Common myeloid progenitor, CD34-positive (primary cell): Measurements from ENCODE around the gene EED.

Source experiments
- CTCF ChIA-PET: fragments of 350-600 bp; sonication (Branson Sonifier 250); formaldehyde crosslinking; loops from one replicate; lab custom pipeline; 2021; ENCODE audit warnings: antibody characterized with exemption; lab: Charles Lee
- POLR2A ChIA-PET: fragments of 350-600 bp; sonication (Branson Sonifier 250); formaldehyde crosslinking; loops from one replicate; lab custom pipeline; 2021; ENCODE audit warnings: antibody characterized with exemption; lab: Charles Lee
- DNase-seq, 3 donors: peaks; one replicate each; pipeline versions ENCODE4 v3.0.0 to v3.0.0-alpha.2; 2013
- H3K27ac ChIP-seq, 2 experiments: 1 replicate in 1 of 2; 2 replicates in 1 of 2; pipeline ENCODE4 v1.7.0; 2013; ENCODE audit warnings: inconsistent platforms in 2 of 2, low read length in 2 of 2, mild to moderate bottlenecking in 2 of 2, low read depth in 1 of 2, moderate library complexity in 1 of 2; ENCODE audit not compliant: severe bottlenecking in 2 of 2, insufficient read depth in 1 of 2, poor library complexity in 1 of 2
- H3K27me3 ChIP-seq, 5 experiments: replicated peaks in 2 of 5; 1 replicate in 3 of 5; 2 replicates in 2 of 5; pipeline versions ENCODE4 v1.6.1 to v1.7.0; 2013; ENCODE audit warnings: low read length in 4 of 5, mild to moderate bottlenecking in 2 of 5, moderate library complexity in 2 of 5, inconsistent platforms in 1 of 5; ENCODE audit not compliant: insufficient read depth in 5 of 5, control insufficient read depth in 4 of 5
- H3K36me3 ChIP-seq, 4 experiments: 1 replicate in 2 of 4; 2 replicates in 2 of 4; pipeline versions ENCODE4 v1.6.1 to v1.7.0; 2013; ENCODE audit warnings: low read length in 3 of 4, control low read depth in 1 of 4, mild to moderate bottlenecking in 1 of 4; ENCODE audit not compliant: control insufficient read depth in 4 of 4, insufficient read depth in 4 of 4
- H3K4me1 ChIP-seq, 4 experiments: 1 replicate in 3 of 4; 2 replicates in 1 of 4; pipeline versions ENCODE4 v1.6.1 to v1.7.1; 2013; ENCODE audit warnings: low read length in 3 of 4, mild to moderate bottlenecking in 3 of 4, control low read depth in 1 of 4, inconsistent platforms in 1 of 4, moderate library complexity in 1 of 4; ENCODE audit not compliant: control insufficient read depth in 4 of 4, insufficient read depth in 4 of 4; ENCODE audit errors: control extremely low read depth in 1 of 4
- H3K4me3 ChIP-seq, 7 experiments: 1 replicate in 4 of 7; 2 replicates in 3 of 7; pipeline versions ENCODE4 v1.5.1 to v1.7.0; 2013; ENCODE audit warnings: mild to moderate bottlenecking in 7 of 7, low read length in 6 of 7, moderate library complexity in 6 of 7, inconsistent platforms in 2 of 7, low read depth in 2 of 7, control low read depth in 1 of 7; ENCODE audit not compliant: insufficient read depth in 4 of 7, control insufficient read depth in 1 of 7; ENCODE audit errors: extremely low read depth in 1 of 7
- H3K9me3 ChIP-seq, 5 experiments: 1 replicate in 4 of 5; 2 replicates in 1 of 5; pipeline versions ENCODE4 v1.6.1 to v1.7.1; 2013; ENCODE audit warnings: low read length in 4 of 5, mild to moderate bottlenecking in 2 of 5, inconsistent platforms in 1 of 5, low read depth in 1 of 5, moderate library complexity in 1 of 5; ENCODE audit not compliant: control insufficient read depth in 4 of 5, insufficient read depth in 2 of 5; ENCODE audit errors: control extremely low read depth in 1 of 5
- WGBS: methylation state at CpG from one replicate; pipeline ENCODE4 v1.1.5; 2013; ENCODE audit not compliant: insufficient coverage; 5-methylcytosine and 5-hydroxymethylcytosine counted together

EED gene

GRCh38 chr11:86199354-86199753, 45.2 kb upstream of the EED start:
- no peak for DNase-seq
- H3K4me3 ChIP-seq = no peak overlapping the region
- H3K27me3 ChIP-seq = no peaks in the 10 kb centered on the region
- H3K36me3 ChIP-seq = no peaks in the 10 kb centered on the region
- ChIA-PET POLR2A (no interaction called here), CTCF (interaction anchor here (1.7 to 10.5 kb wide), 3 partner anchors 17 to 157 kb away, joined by 3 to 64 read pairs (median 15); no protein-coding TSS in a partner anchor)
- H3K9me3 ChIP-seq = no peaks in the 10 kb centered on the region
- peaks cover 15 to 47% (median 29%) of the 10 kb centered on the region in 4 experiments for H3K4me1 ChIP-seq
- WGBS = no CpG with 5 or more reads among the region's 1 CpG
- H3K27ac ChIP-seq = no peak overlapping the region

- peak overlapping the region in 2 of 7 experiments; percentile 63 to 83 for H3K4me3 ChIP-seq
- POLR2A ChIA-PET = no interaction called here
- CTCF ChIA-PET = interaction anchor here (0.6 to 10.5 kb wide), 11 partner anchors 10 to 347 kb away, joined by 3 to 64 read pairs (median 4); partner anchors contain the start of gene CCDC83
These were observed 43.1 kb upstream of the EED start for GRCh38 chr11:86201371-86201884.

GRCh38 chr11:86202013-86202336, 42.6 kb upstream of the EED start:
- Histone ChIP-seq H3K27ac (peak overlapping the region in 1 of 2 experiments; percentile 82), H3K27me3 (no peaks in the 10 kb centered on the region), H3K4me1 (peaks cover 16 to 39% (median 22%) of the 10 kb centered on the region in 4 experiments), H3K4me3 (peak overlapping the region in 6 of 7 experiments; percentile 53 to 87 (median 73)), H3K9me3 (no peaks in the 10 kb centered on the region), H3K36me3 (no peaks in the 10 kb centered on the region)
- DNase-seq = peak in 2 of 3 donors; percentile 68 to 79
- POLR2A ChIA-PET = interaction anchor here (1.3 kb wide), 2 partner anchors 132 to 160 kb away, joined by 3 read pairs; no protein-coding TSS in a partner anchor
- CTCF ChIA-PET = interaction anchor here (0.6 to 10.5 kb wide), 11 partner anchors 10 to 347 kb away, joined by 3 to 64 read pairs (median 4); partner anchors contain the start of gene CCDC83

More at GRCh38 chr11:86201371-86201884, 43.1 kb upstream of the EED start:
- no peak overlapping the region for H3K27ac ChIP-seq
- no peaks in the 10 kb centered on the region for H3K9me3 ChIP-seq
- H3K27me3 ChIP-seq = no peaks in the 10 kb centered on the region
- peaks cover 16 to 45% (median 25%) of the 10 kb centered on the region in 4 experiments for H3K4me1 ChIP-seq
- H3K36me3 ChIP-seq = no peaks in the 10 kb centered on the region
- DNase-seq = no peak

DNA sequence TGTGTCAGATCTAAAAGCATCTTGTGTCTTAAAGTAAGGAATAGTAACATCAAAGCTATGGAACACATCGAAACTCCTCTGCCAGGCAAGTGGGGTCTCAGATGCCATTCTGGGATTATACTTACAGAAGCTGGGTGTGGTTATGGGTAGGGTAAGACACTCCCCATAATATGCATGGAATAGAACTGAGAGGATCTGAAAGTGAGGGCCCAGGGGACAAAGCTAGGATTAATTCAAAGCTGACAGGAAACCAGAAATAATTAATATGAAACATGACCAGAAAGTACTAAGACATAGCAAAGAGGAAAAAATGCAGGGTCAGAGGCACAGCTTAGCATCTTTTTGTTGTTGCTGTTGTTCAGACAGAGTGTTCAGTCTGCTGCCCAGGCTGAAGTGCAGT, 40.2 kb upstream of the EED start:
- CTCF ChIA-PET = interaction anchor here (0.7 to 10.5 kb wide), 15 partner anchors 9 to 189 kb away, joined by 3 to 64 read pairs (median 4); partner anchors contain the start of gene PICALM
- Histone ChIP-seq H3K4me3 (no peak overlapping the region), H3K27ac (no peak overlapping the region), H3K4me1 (peaks cover 13 to 34% (median 23%) of the 10 kb centered on the region in 4 experiments), H3K9me3 (no peaks in the 10 kb centered on the region), H3K36me3 (no peaks in the 10 kb centered on the region), H3K27me3 (no peaks in the 10 kb centered on the region)
- DNase-seq = no peak
- 80% methylated on average over 1 of the region's 1 CpG for WGBS
- POLR2A ChIA-PET = no interaction called here

DNA sequence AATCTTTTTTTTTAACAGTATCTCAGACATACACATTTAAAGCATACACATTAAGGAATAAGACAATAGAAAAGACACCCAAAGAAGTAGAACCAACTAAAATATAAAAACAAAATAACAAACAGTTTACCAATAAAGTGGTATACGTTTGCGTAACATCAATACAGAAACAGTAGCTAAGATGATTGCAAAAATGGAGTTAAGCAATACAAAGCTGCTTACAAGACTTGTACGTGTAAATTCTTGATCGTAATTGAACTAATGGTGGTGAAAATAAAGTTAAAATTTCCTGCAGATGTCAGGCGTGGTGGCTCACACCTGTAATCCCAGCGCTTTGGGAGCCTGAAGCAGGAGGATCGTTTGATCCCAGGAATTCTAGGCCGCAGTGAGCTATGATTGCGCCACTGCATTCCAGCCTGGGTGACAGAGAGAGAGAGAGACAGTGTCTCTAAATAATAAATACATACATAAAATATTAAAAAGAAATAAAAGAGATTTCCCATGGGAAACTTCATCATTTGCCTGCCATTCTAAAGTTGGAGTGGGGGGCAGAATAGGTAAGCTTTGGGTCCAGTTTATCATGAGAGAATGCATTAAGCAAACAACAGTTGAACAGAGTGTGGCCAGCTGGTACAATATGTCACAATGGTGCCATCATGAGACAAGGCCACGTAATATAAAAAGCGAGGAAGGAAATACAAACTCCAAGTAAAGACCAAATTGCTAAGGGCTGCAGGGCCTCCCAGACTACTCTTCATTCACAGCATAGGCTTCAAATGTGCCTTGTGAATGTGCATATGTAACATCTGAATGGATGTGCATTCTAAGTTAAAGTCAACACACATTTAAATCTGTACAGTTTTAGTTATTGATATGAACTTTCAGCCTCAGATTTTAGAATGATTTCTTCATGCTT, 38.9 kb upstream of the EED start:
- no peak overlapping the region for H3K27ac ChIP-seq
- POLR2A ChIA-PET = no interaction called here
- no peaks in the 10 kb centered on the region for H3K27me3 ChIP-seq
- peak in 1 of 3 donors; percentile 41 for DNase-seq
- CTCF ChIA-PET = interaction anchor here (0.9 to 10.5 kb wide), 14 partner anchors 10 to 167 kb away, joined by 3 to 64 read pairs (median 4); partner anchors contain the start of gene PICALM
- no peaks in the 10 kb centered on the region for H3K36me3 ChIP-seq
- H3K4me3 ChIP-seq = no peak overlapping the region
- H3K9me3 ChIP-seq = no peaks in the 10 kb centered on the region
- peaks cover 13 to 32% (median 23%) of the 10 kb centered on the region in 4 experiments for H3K4me1 ChIP-seq
- WGBS = 100% methylated on average over 3 of the region's 11 CpGs

DNA sequence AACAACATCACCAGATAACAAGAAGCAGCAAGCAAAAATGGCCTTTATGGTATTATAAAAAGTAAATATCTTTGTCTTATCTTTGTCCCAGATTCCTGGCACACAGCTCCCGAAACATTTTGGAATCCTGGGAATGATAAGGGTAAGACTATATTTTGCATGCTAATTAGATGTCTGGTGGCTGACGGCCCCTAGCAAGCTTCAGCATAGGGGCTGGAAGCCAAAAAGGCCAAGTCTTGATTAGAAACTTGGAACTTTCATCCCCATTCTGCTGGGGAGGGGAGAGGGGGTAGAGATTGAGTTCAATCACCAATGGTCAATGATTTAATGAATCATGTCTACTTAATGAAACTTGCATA, 38.2 kb upstream of the EED start:
- no peak overlapping the region for H3K27ac ChIP-seq
- DNase-seq = no peak
- no peaks in the 10 kb centered on the region for H3K9me3 ChIP-seq
- H3K36me3 ChIP-seq = no peaks in the 10 kb centered on the region
- no peaks in the 10 kb centered on the region for H3K27me3 ChIP-seq
- ChIA-PET CTCF (interaction anchor here (1.0 to 10.5 kb wide), 4 partner anchors 10 to 164 kb away, joined by 3 to 64 read pairs (median 24); no protein-coding TSS in a partner anchor), POLR2A (no interaction called here)
- no CpG with 5 or more reads among the region's 2 CpGs for WGBS
- H3K4me1 ChIP-seq = peaks cover 12 to 30% (median 21%) of the 10 kb centered on the region in 4 experiments
- H3K4me3 ChIP-seq = no peak overlapping the region
